ENCODE data around the gene SPIRE1. TPM values are rescaled to one million over a fixed set of nuclear protein-coding genes. Genes with fewer than 3 reads are reported as not detected.
"Not testable (repeated sequence)": the region's sequence is repeated elsewhere in the genome, so short reads cannot be mapped to it uniquely, and the experiment has no call there.

Gene SPIRE1
- total RNA-seq, 1 experiment from 2014 or later: 2.5 TPM

DNA sequence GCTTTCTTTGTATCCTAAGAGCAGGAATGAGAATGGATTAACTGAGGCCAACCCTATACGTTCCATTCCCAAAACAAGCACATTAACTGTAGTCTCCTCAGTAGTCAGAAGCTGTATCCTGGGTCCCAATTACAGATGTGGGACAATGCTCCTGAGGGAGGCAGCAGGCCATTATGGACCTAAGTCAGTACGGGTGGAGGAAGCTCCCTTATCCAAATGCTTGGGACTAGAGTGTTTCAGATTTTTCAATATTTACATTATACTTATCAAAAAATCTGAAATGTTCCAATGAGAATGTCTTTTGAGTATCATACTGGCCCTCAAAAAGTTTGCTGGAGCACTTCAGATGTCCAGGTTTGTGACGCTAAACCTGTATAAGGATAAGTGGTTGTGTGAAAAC is 160.1 kb downstream of the SPIRE1 start:
- H3K9me3 ChIP-seq (ENCODE audit: low read length): no peaks in the 10 kb centered on the region

DNA sequence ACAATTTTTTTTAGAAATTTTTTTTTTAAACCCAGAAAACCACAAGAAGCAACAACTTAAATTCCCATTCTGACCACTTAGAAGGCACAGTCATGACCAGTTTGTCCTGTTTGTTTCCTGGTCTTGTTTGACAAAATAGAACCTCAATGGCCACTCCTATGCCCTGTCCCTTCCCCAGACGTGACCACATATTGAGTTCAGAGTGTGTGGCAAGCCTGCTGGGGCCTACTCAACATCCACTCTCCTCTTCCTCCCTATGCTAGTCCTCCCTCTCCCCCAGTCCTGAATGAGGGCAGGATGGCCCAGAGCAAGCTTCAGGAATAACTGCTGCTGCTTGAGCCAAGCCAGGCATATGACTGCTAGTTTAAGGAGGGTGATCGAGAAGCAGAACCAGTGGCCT is 160.6 kb downstream of the SPIRE1 start:
- Histone ChIP-seq H2AFZ (ENCODE audit: low read length) (no peak overlapping the region), H3K9ac (ENCODE audit: low read length) (no peak overlapping the region), H3K36me3 (ENCODE audit: insufficient read depth, low read length) (no peaks in the 10 kb centered on the region), H3K9me3 (ENCODE audit: low read length) (no peaks in the 10 kb centered on the region), H3K79me2 (ENCODE audit: low read length) (no peaks in the 10 kb centered on the region), H3K9me2 (replicated peaks; ENCODE audit: insufficient read depth, low read length) (no peaks in the 10 kb centered on the region), H4K20me1 (ENCODE audit: insufficient read depth, low read depth, low read length) (no peaks in the 10 kb centered on the region), H3K27ac (ENCODE audit: low read length) (no peak overlapping the region), H3K4me3 (ENCODE audit: low read length) (no peak overlapping the region), H3K4me1 (ENCODE audit: low read length) (no peaks in the 10 kb centered on the region), H3K4me2 (ENCODE audit: low read depth, low read length, poor library complexity, severe bottlenecking) (no peak overlapping the region), H3K27me3 (ENCODE audit: low read length) (no peaks in the 10 kb centered on the region)
- no peak for DNase-seq

More for the DNA sequence above, 160.1 kb downstream of the SPIRE1 start:
- H3K36me3 ChIP-seq (ENCODE audit: insufficient read depth, low read length): no peaks in the 10 kb centered on the region
- H3K27me3 ChIP-seq (ENCODE audit: low read length): no peaks in the 10 kb centered on the region
- H3K4me2 ChIP-seq (ENCODE audit: low read depth, low read length, poor library complexity, severe bottlenecking): no peak overlapping the region
- no peak for DNase-seq
- H2AFZ ChIP-seq (ENCODE audit: low read length): no peak overlapping the region
- no peaks in the 10 kb centered on the region for H3K79me2 ChIP-seq (ENCODE audit: low read length)
- H3K9me2 ChIP-seq (replicated peaks; ENCODE audit: insufficient read depth, low read length): no peaks in the 10 kb centered on the region
- H3K27ac ChIP-seq (ENCODE audit: low read length): no peak overlapping the region
- no peaks in the 10 kb centered on the region for H3K4me1 ChIP-seq (ENCODE audit: low read length)
- H3K4me3 ChIP-seq (ENCODE audit: low read length): no peak overlapping the region
- no peak overlapping the region for H3K9ac ChIP-seq (ENCODE audit: low read length)
- no peaks in the 10 kb centered on the region for H4K20me1 ChIP-seq (ENCODE audit: insufficient read depth, low read depth, low read length)

- DNase-seq: no peak
- H3K79me2 ChIP-seq (ENCODE audit: low read length): no peaks in the 10 kb centered on the region
- H3K9me2 ChIP-seq (replicated peaks; ENCODE audit: insufficient read depth, low read length): no peaks in the 10 kb centered on the region
- no peaks in the 10 kb centered on the region for H3K4me1 ChIP-seq (ENCODE audit: low read length)
- H3K27me3 ChIP-seq (ENCODE audit: low read length): no peaks in the 10 kb centered on the region
- H3K27ac ChIP-seq (ENCODE audit: low read length): no peak overlapping the region
- H2AFZ ChIP-seq (ENCODE audit: low read length): no peak overlapping the region
- H3K9ac ChIP-seq (ENCODE audit: low read length): no peak overlapping the region
- no peaks in the 10 kb centered on the region for H3K36me3 ChIP-seq (ENCODE audit: insufficient read depth, low read length)
- H3K4me2 ChIP-seq (ENCODE audit: low read depth, low read length, poor library complexity, severe bottlenecking): no peak overlapping the region
- no peaks in the 10 kb centered on the region for H4K20me1 ChIP-seq (ENCODE audit: insufficient read depth, low read depth, low read length)
- no peaks in the 10 kb centered on the region for H3K9me3 ChIP-seq (ENCODE audit: low read length)
- no peak overlapping the region for H3K4me3 ChIP-seq (ENCODE audit: low read length)
These were observed 165.0 kb downstream of the SPIRE1 start for GRCh38 chr18:12492907-12493306.

DNA sequence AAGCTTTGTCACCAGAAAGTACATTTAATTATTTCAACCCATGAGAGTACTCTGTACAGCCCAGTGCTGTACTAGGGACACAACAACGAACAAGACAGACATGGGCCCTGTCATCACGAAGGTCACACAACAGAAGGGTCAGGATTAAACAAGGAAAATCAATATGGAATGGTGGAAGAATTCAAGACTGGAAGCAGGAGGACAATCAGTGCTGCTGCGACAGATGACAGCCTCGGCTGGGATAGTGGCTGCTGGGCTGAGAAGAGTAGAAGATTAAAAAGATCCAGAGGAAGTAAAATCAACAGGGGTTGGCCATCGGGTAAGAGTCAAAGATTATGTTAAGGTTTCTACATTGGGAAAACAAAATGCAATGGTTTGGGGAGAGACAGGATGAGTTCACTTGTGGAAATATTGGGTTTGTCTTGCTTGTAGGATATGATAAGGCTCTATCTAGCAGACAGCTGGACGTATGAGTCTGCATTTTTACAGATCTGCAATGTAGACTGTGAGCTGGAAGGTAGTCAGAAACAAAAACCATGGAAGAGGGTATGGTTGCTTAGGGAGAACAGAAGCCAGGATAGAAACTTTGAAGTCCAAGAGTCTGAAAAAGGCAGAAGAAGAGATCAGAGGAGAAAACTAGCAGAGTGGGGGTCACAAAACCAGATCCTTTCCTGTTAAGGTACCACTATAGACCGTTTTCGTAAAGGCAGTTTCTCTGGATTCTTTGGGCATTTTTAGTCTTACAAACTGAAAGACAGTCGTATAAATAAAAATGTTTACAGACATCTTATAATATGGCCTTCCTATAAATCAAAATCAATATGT is 166.1 kb downstream of the SPIRE1 start:
- Histone ChIP-seq H3K4me1 (ENCODE audit: low read length) (no peaks in the 10 kb centered on the region), H3K27me3 (ENCODE audit: low read length) (no peaks in the 10 kb centered on the region), H3K79me2 (ENCODE audit: low read length) (no peaks in the 10 kb centered on the region), H3K4me2 (ENCODE audit: low read depth, low read length, poor library complexity, severe bottlenecking) (no peak overlapping the region), H3K4me3 (ENCODE audit: low read length) (no peak overlapping the region), H3K36me3 (ENCODE audit: insufficient read depth, low read length) (no peaks in the 10 kb centered on the region), H3K9me2 (replicated peaks; ENCODE audit: insufficient read depth, low read length) (no peaks in the 10 kb centered on the region), H4K20me1 (ENCODE audit: insufficient read depth, low read depth, low read length) (no peaks in the 10 kb centered on the region), H2AFZ (ENCODE audit: low read length) (no peak overlapping the region), H3K27ac (ENCODE audit: low read length) (no peak overlapping the region), H3K9ac (ENCODE audit: low read length) (no peak overlapping the region), H3K9me3 (ENCODE audit: low read length) (no peaks in the 10 kb centered on the region)
- no peak for DNase-seq

- no peaks in the 10 kb centered on the region for H3K9me3 ChIP-seq (ENCODE audit: low read length)
- no peak overlapping the region for H3K4me2 ChIP-seq (ENCODE audit: low read depth, low read length, poor library complexity, severe bottlenecking)
- H3K27ac ChIP-seq (ENCODE audit: low read length): no peak overlapping the region
- no peaks in the 10 kb centered on the region for H3K79me2 ChIP-seq (ENCODE audit: low read length)
- no peaks in the 10 kb centered on the region for H3K9me2 ChIP-seq (replicated peaks; ENCODE audit: insufficient read depth, low read length)
- no peaks in the 10 kb centered on the region for H3K4me1 ChIP-seq (ENCODE audit: low read length)
- no peaks in the 10 kb centered on the region for H4K20me1 ChIP-seq (ENCODE audit: insufficient read depth, low read depth, low read length)
- no peak overlapping the region for H2AFZ ChIP-seq (ENCODE audit: low read length)
- H3K4me3 ChIP-seq (ENCODE audit: low read length): no peak overlapping the region
- H3K27me3 ChIP-seq (ENCODE audit: low read length): no peaks in the 10 kb centered on the region
- H3K36me3 ChIP-seq (ENCODE audit: insufficient read depth, low read length): no peaks in the 10 kb centered on the region
- no peak overlapping the region for H3K9ac ChIP-seq (ENCODE audit: low read length)
- no peak for DNase-seq
These were observed 172.3 kb downstream of the SPIRE1 start for GRCh38 chr18:12485479-12486105.

GRCh38 chr18:12481915-12482314 is 176.0 kb downstream of the SPIRE1 start:
- H3K27ac ChIP-seq (ENCODE audit: low read length); H2AFZ ChIP-seq (ENCODE audit: low read length); H3K4me1 ChIP-seq (ENCODE audit: low read length); H3K79me2 ChIP-seq (ENCODE audit: low read length); H4K20me1 ChIP-seq (ENCODE audit: insufficient read depth, low read depth, low read length); H3K4me3 ChIP-seq (ENCODE audit: low read length); H3K9ac ChIP-seq (ENCODE audit: low read length); H3K36me3 ChIP-seq (ENCODE audit: insufficient read depth, low read length); DNase-seq; H3K9me2 ChIP-seq (replicated peaks; ENCODE audit: insufficient read depth, low read length); H3K4me2 ChIP-seq (ENCODE audit: low read depth, low read length, poor library complexity, severe bottlenecking); H3K9me3 ChIP-seq (ENCODE audit: low read length); H3K27me3 ChIP-seq (ENCODE audit: low read length): not testable (repeated sequence)

DNA sequence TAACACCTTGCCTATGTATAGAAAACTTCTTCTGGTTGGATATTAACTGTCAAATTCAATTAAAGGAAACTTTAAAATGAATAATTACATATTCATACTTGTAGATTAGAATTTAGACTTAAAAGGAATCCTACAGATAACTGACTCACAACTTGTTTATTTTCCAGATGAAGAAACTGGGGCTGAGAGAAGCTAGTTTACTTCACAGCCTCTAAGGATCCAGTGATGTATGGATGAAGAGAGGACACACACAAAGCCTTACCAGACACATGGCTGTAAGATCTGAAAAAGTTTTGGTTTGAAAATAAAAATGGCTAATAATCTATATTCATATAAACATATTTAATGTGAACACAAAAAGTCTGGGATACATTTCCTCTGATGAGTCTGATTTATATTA is 177.9 kb downstream of the SPIRE1 start:
- H2AFZ ChIP-seq (ENCODE audit: low read length): no peak overlapping the region
- DNase-seq: no peak
- no peak overlapping the region for H3K4me3 ChIP-seq (ENCODE audit: low read length)
- no peaks in the 10 kb centered on the region for H3K79me2 ChIP-seq (ENCODE audit: low read length)
- H3K36me3 ChIP-seq (ENCODE audit: insufficient read depth, low read length): no peaks in the 10 kb centered on the region
- H3K9me3 ChIP-seq (ENCODE audit: low read length): no peaks in the 10 kb centered on the region
- no peaks in the 10 kb centered on the region for H4K20me1 ChIP-seq (ENCODE audit: insufficient read depth, low read depth, low read length)
- no peaks in the 10 kb centered on the region for H3K9me2 ChIP-seq (replicated peaks; ENCODE audit: insufficient read depth, low read length)
- H3K27me3 ChIP-seq (ENCODE audit: low read length): no peaks in the 10 kb centered on the region
- H3K9ac ChIP-seq (ENCODE audit: low read length): no peak overlapping the region
- H3K4me1 ChIP-seq (ENCODE audit: low read length): no peaks in the 10 kb centered on the region
- H3K4me2 ChIP-seq (ENCODE audit: low read depth, low read length, poor library complexity, severe bottlenecking): no peak overlapping the region
- no peak overlapping the region for H3K27ac ChIP-seq (ENCODE audit: low read length)

DNA sequence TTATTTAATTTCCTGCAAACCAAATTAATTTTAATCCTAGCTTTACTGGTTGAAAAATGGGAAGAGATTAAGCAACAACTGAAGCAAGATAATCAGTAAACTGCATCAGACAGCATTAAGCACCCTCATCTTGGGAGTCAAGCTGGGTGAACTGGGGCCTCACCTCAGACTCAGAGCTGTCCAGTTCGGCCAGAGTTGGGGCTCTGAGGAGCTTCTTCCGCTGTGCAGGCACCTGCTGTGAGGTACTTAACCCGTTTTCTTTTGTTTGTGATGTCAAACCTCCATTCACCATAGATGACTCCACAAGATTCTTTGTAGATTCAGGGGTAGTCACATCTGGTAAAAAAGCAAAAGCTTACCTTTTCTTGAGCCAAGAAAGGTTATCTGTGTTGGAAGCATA is 178.4 kb downstream of the SPIRE1 start:
- H3K9ac ChIP-seq (ENCODE audit: low read length): no peak overlapping the region
- no peaks in the 10 kb centered on the region for H3K9me3 ChIP-seq (ENCODE audit: low read length)
- no peak overlapping the region for H2AFZ ChIP-seq (ENCODE audit: low read length)

More for the DNA sequence above, 178.4 kb downstream of the SPIRE1 start:
- H3K4me2 ChIP-seq (ENCODE audit: low read depth, low read length, poor library complexity, severe bottlenecking): no peak overlapping the region
- no peaks in the 10 kb centered on the region for H3K9me2 ChIP-seq (replicated peaks; ENCODE audit: insufficient read depth, low read length)
- no peak overlapping the region for H3K4me3 ChIP-seq (ENCODE audit: low read length)
- no peaks in the 10 kb centered on the region for H3K79me2 ChIP-seq (ENCODE audit: low read length)
- H3K27me3 ChIP-seq (ENCODE audit: low read length): no peaks in the 10 kb centered on the region
- H3K27ac ChIP-seq (ENCODE audit: low read length): no peak overlapping the region
- no peaks in the 10 kb centered on the region for H3K4me1 ChIP-seq (ENCODE audit: low read length)
- no peak for DNase-seq
- no peaks in the 10 kb centered on the region for H4K20me1 ChIP-seq (ENCODE audit: insufficient read depth, low read depth, low read length)
- no peaks in the 10 kb centered on the region for H3K36me3 ChIP-seq (ENCODE audit: insufficient read depth, low read length)
